ENCODE measurements around the gene KHDC1.
"Not testable (repeated sequence)": the region's sequence is repeated elsewhere in the genome, so short reads cannot be mapped to it uniquely, and the experiment has no call there.

KHDC1 gene

DNA sequence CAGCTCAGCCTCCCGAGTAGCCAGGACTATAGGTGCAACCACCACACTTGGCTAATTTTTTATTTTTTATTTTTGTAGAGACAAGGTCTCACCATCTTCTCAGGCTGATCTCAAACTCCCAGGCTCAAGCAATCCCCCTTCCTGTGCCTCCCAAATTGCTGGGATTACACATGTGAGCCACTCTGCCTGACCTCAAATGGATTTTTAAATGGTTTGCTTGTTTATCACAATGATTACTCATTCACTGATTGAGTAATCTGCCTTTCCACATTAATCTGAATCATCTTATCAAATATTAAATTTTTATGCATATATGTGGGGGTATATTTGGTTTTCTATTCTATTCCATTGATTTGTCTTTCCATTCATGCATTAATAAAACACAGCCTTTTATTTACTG, 28.3 kb downstream of the KHDC1 start:
- TF ChIP-seq, protein P1, sequence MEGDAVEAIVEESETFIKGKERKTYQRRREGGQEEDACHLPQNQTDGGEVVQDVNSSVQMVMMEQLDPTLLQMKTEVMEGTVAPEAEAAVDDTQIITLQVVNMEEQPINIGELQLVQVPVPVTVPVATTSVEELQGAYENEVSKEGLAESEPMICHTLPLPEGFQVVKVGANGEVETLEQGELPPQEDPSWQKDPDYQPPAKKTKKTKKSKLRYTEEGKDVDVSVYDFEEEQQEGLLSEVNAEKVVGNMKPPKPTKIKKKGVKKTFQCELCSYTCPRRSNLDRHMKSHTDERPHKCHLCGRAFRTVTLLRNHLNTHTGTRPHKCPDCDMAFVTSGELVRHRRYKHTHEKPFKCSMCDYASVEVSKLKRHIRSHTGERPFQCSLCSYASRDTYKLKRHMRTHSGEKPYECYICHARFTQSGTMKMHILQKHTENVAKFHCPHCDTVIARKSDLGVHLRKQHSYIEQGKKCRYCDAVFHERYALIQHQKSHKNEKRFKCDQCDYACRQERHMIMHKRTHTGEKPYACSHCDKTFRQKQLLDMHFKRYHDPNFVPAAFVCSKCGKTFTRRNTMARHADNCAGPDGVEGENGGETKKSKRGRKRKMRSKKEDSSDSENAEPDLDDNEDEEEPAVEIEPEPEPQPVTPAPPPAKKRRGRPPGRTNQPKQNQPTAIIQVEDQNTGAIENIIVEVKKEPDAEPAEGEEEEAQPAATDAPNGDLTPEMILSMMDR (IDR thresholded peaks at IDR 0.05; ENCODE audit: insufficient read depth, low read length, poor library complexity, severe bottlenecking), result no peak
- TF ChIP-seq EZH2phosphoT487 (conservative IDR thresholded peaks at IDR 0.05; ENCODE audit: low read length), result no peak
- Histone ChIP-seq H3K9ac (ENCODE audit: low read length) (no peak overlapping the region), H3K4me2 (ENCODE audit: low read depth, low read length, poor library complexity, severe bottlenecking) (no peak overlapping the region), H3K4me3 (ENCODE audit: insufficient read depth, low read length, poor library complexity, severe bottlenecking) (no peak overlapping the region), H3K36me3 (ENCODE audit: low read length) (no peaks in the 10 kb centered on the region), H3K79me2 (ENCODE audit: insufficient read depth, low read length) (no peaks in the 10 kb centered on the region), H3F3A (ENCODE audit: insufficient read depth) (no peaks in the 10 kb centered on the region), H2AFZ (ENCODE audit: low read depth, low read length, severe bottlenecking) (no peak overlapping the region), H3K9me2 (replicated peaks; ENCODE audit: insufficient read depth, low read length) (no peaks in the 10 kb centered on the region), H3K9me3 (ENCODE audit: insufficient read depth, low read length) (no peaks in the 10 kb centered on the region), H4K20me1 (ENCODE audit: low read depth, low read length) (no peaks in the 10 kb centered on the region), H3K27me3 (ENCODE audit: low read length) (no peaks in the 10 kb centered on the region), H3K27ac (ENCODE audit: low read depth, low read length) (no peak overlapping the region)

DNA sequence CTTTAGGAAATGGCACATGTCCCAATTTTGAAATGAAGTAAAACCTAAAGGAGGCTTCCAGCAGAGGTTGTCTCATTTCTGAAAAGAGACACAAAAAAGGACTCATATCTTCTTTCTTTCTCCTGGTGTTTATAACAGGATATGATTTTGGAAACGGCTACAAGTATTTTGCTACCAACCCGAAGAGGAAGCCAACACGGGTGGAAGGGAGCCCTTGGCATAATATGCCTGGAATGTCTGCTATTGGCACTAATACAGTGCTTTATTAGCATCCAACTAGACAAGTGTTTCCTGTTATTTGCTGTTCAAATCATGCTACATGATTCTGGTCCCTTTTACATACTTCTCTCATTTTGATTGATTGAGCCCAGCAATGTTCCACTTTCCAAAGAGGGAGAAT, 29.0 kb downstream of the KHDC1 start:
- not testable (repeated sequence) for H3K9me3 ChIP-seq (ENCODE audit: insufficient read depth, low read length); H3K27ac ChIP-seq (ENCODE audit: low read depth, low read length); H3F3A ChIP-seq (ENCODE audit: insufficient read depth)

DNA sequence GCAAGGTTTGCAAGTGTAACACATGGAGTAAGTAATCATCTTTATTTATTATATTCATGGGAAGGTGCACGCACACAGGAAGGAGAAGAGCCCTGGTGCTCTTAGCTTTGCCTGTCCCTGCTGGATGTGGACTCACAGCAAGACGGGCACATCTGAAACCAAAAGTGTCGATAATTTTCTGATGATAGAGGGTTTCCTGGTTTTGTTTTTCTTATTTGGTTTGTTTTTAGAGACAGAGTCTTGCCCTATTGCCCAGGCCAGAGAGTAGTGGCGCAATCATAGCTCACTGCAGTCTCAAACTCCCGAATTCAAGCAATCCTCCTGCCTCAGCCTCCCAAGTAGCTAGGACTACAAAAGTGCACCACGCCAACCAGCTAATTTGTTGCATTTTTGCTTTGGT, 29.9 kb downstream of the KHDC1 start:
- Histone ChIP-seq H3K4me3 (ENCODE audit: insufficient read depth, low read length, poor library complexity, severe bottlenecking) (no peak overlapping the region), H3K9ac (ENCODE audit: low read length) (no peak overlapping the region), H3K27ac (ENCODE audit: low read depth, low read length) (no peak overlapping the region), H3K4me2 (ENCODE audit: low read depth, low read length, poor library complexity, severe bottlenecking) (no peak overlapping the region), H4K20me1 (ENCODE audit: low read depth, low read length) (no peaks in the 10 kb centered on the region), H2AFZ (ENCODE audit: low read depth, low read length, severe bottlenecking) (no peak overlapping the region), H3K36me3 (ENCODE audit: low read length) (no peaks in the 10 kb centered on the region), H3F3A (ENCODE audit: insufficient read depth) (no peaks in the 10 kb centered on the region), H3K9me2 (replicated peaks; ENCODE audit: insufficient read depth, low read length) (no peaks in the 10 kb centered on the region), H3K27me3 (ENCODE audit: low read length) (no peaks in the 10 kb centered on the region), H3K9me3 (ENCODE audit: insufficient read depth, low read length) (no peaks in the 10 kb centered on the region), H3K79me2 (ENCODE audit: insufficient read depth, low read length) (no peaks in the 10 kb centered on the region)
- TF ChIP-seq, protein P1 (IDR thresholded peaks at IDR 0.05; ENCODE audit: insufficient read depth, low read length, poor library complexity, severe bottlenecking), result no peak
- no peak for TF ChIP-seq EZH2phosphoT487 (conservative IDR thresholded peaks at IDR 0.05; ENCODE audit: low read length)

More for the DNA sequence above, 29.0 kb downstream of the KHDC1 start:
- H3K4me3 ChIP-seq (ENCODE audit: insufficient read depth, low read length, poor library complexity, severe bottlenecking); H3K9ac ChIP-seq (ENCODE audit: low read length); H3K36me3 ChIP-seq (ENCODE audit: low read length); H3K27me3 ChIP-seq (ENCODE audit: low read length); H2AFZ ChIP-seq (ENCODE audit: low read depth, low read length, severe bottlenecking); H3K79me2 ChIP-seq (ENCODE audit: insufficient read depth, low read length); H4K20me1 ChIP-seq (ENCODE audit: low read depth, low read length); H3K4me2 ChIP-seq (ENCODE audit: low read depth, low read length, poor library complexity, severe bottlenecking); H3K9me2 ChIP-seq (replicated peaks; ENCODE audit: insufficient read depth, low read length): not testable (repeated sequence)

DNA sequence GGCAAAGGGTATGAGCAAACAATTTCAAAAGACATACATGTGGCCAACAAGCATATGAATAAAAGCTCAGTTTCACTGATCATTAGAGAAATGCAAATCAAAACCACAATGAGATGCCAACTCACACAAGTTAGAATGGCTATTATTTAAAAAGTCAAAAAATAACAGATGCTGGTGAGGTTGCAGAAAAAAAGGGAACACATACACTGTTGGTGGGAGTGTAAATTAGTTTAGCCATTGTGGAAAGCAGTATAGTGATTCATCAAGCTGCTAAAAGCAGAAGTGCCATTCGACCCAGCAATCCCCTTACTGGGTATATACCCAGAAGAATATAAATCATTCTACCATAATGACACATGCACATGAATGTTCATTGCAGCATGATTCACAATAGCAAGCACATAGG, 31.0 kb downstream of the KHDC1 start:
- Histone ChIP-seq H3K36me3 (ENCODE audit: low read length) (no peaks in the 10 kb centered on the region), H2AFZ (ENCODE audit: low read depth, low read length, severe bottlenecking) (no peak overlapping the region), H3K79me2 (ENCODE audit: insufficient read depth, low read length) (no peaks in the 10 kb centered on the region), H3F3A (ENCODE audit: insufficient read depth) (no peaks in the 10 kb centered on the region), H3K9me2 (replicated peaks; ENCODE audit: insufficient read depth, low read length) (no peaks in the 10 kb centered on the region), H3K27ac (ENCODE audit: low read depth, low read length) (no peak overlapping the region), H3K4me3 (ENCODE audit: insufficient read depth, low read length, poor library complexity, severe bottlenecking) (no peak overlapping the region), H3K9ac (ENCODE audit: low read length) (no peak overlapping the region), H3K27me3 (ENCODE audit: low read length) (no peaks in the 10 kb centered on the region), H3K9me3 (ENCODE audit: insufficient read depth, low read length) (no peaks in the 10 kb centered on the region), H3K4me2 (ENCODE audit: low read depth, low read length, poor library complexity, severe bottlenecking) (no peak overlapping the region), H4K20me1 (ENCODE audit: low read depth, low read length) (no peaks in the 10 kb centered on the region)
- TF ChIP-seq EZH2phosphoT487 (conservative IDR thresholded peaks at IDR 0.05; ENCODE audit: low read length), result no peak
- TF ChIP-seq, protein P1 (IDR thresholded peaks at IDR 0.05; ENCODE audit: insufficient read depth, low read length, poor library complexity, severe bottlenecking), result no peak
